Measurements from ENCODE around the gene SERPINB5.
A peak's percentile ranks its signal among the peaks of the same experiment; 100 is the strongest.

Gene SERPINB5

GRCh38 chr18:63514888-63515678 is 38.3 kb downstream of the SERPINB5 start:
- Histone ChIP-seq H3K27ac (ENCODE audit: low read length, poor library complexity, severe bottlenecking) (no peak overlapping the region), H2BK5ac (ENCODE audit: low read depth, low read length, poor library complexity, severe bottlenecking) (no peak overlapping the region), H3K27me3 (ENCODE audit: control insufficient read depth in 1 of 2, insufficient read depth in 1 of 2, low read length in 2 of 2) (peaks cover 10 to 12% of the 10 kb centered on the region in 2 experiments), H4K8ac (ENCODE audit: low read length) (no peak overlapping the region), H3K14ac (ENCODE audit: low read length in 2 of 2) (no peak overlapping the region), H2AFZ (ENCODE audit: low read depth, low read length) (no peak overlapping the region), H3K9ac (ENCODE audit: low read length) (no peak overlapping the region), H3K36me3 (ENCODE audit: control insufficient read depth in 1 of 2, insufficient read depth in 2 of 2, low read depth in 1 of 2, low read length in 2 of 2) (no peaks in the 10 kb centered on the region), H3K4me1 (ENCODE audit: control insufficient read depth, insufficient read depth, low read depth, low read length) (peaks cover 1% of the 10 kb centered on the region), H3K18ac (ENCODE audit: low read depth in 1 of 2, low read length in 2 of 2) (no peak overlapping the region), H4K91ac (ENCODE audit: low read length) (no peak overlapping the region), H2BK120ac (ENCODE audit: low read depth, low read length) (no peak overlapping the region), H3K79me1 (replicated peaks; ENCODE audit: low read length, poor library complexity, severe bottlenecking) (no peaks in the 10 kb centered on the region), H3K23ac (ENCODE audit: low read length in 2 of 2) (no peak overlapping the region), H2AK5ac (ENCODE audit: low read length, severe bottlenecking) (no peak overlapping the region), H2BK15ac (ENCODE audit: low read depth, poor library complexity, severe bottlenecking) (no peak overlapping the region), H3K4me3 (ENCODE audit: insufficient read depth in 1 of 2, low read depth in 1 of 2, low read length in 2 of 2) (no peak overlapping the region), H3K4me2 (ENCODE audit: low read length, poor library complexity, severe bottlenecking) (no peak overlapping the region), H2BK12ac (ENCODE audit: low read length in 2 of 2) (no peak overlapping the region), H3K4ac (ENCODE audit: low read depth in 1 of 2, low read length in 2 of 2) (no peak overlapping the region), H3K9me3 (ENCODE audit: control insufficient read depth, low read length) (no peaks in the 10 kb centered on the region)
- DNase-seq: no peak
- WGBS: 70% methylated on average over 8 of the region's 9 CpGs

GRCh38 chr18:63515801-63516200 is 39.0 kb downstream of the SERPINB5 start:
- H3K23ac ChIP-seq (ENCODE audit: low read length in 2 of 2): no peak overlapping the region
- no peak overlapping the region for H3K27ac ChIP-seq (ENCODE audit: low read length, poor library complexity, severe bottlenecking)
- no peak overlapping the region for H2AFZ ChIP-seq (ENCODE audit: low read depth, low read length)
- H4K8ac ChIP-seq (ENCODE audit: low read length): no peak overlapping the region
- H3K9me3 ChIP-seq (ENCODE audit: control insufficient read depth, low read length): no peaks in the 10 kb centered on the region
- no peak overlapping the region for H2BK120ac ChIP-seq (ENCODE audit: low read depth, low read length)
- peaks cover 1% of the 10 kb centered on the region for H3K4me1 ChIP-seq (ENCODE audit: control insufficient read depth, insufficient read depth, low read depth, low read length)
- H2BK15ac ChIP-seq (ENCODE audit: low read depth, poor library complexity, severe bottlenecking): no peak overlapping the region
- no peak overlapping the region for H3K4me3 ChIP-seq (ENCODE audit: insufficient read depth in 1 of 2, low read depth in 1 of 2, low read length in 2 of 2)
- no peaks in the 10 kb centered on the region for H3K79me1 ChIP-seq (replicated peaks; ENCODE audit: low read length, poor library complexity, severe bottlenecking)
- no peak overlapping the region for H3K14ac ChIP-seq (ENCODE audit: low read length in 2 of 2)
- H3K4me2 ChIP-seq (ENCODE audit: low read length, poor library complexity, severe bottlenecking): no peak overlapping the region
- no peaks in the 10 kb centered on the region for H3K36me3 ChIP-seq (ENCODE audit: control insufficient read depth in 1 of 2, insufficient read depth in 2 of 2, low read depth in 1 of 2, low read length in 2 of 2)
- no CpG with 5 or more reads among the region's 1 CpG for WGBS
- no peak overlapping the region for H2AK5ac ChIP-seq (ENCODE audit: low read length, severe bottlenecking)
- H3K9ac ChIP-seq (ENCODE audit: low read length): no peak overlapping the region
- H2BK12ac ChIP-seq (ENCODE audit: low read length in 2 of 2): no peak overlapping the region
- no peak overlapping the region for H2BK5ac ChIP-seq (ENCODE audit: low read depth, low read length, poor library complexity, severe bottlenecking)
- H3K4ac ChIP-seq (ENCODE audit: low read depth in 1 of 2, low read length in 2 of 2): no peak overlapping the region
- no peak for DNase-seq
- H4K91ac ChIP-seq (ENCODE audit: low read length): no peak overlapping the region
- no peak overlapping the region for H3K18ac ChIP-seq (ENCODE audit: low read depth in 1 of 2, low read length in 2 of 2)
- H3K27me3 ChIP-seq (ENCODE audit: control insufficient read depth in 1 of 2, insufficient read depth in 1 of 2, low read length in 2 of 2): peaks cover 9 to 10% of the 10 kb centered on the region in 2 experiments

- H3K79me1 ChIP-seq (replicated peaks; ENCODE audit: low read length, poor library complexity, severe bottlenecking): no peaks in the 10 kb centered on the region
- peaks cover 7 to 11% of the 10 kb centered on the region in 2 experiments for H3K27me3 ChIP-seq (ENCODE audit: control insufficient read depth in 1 of 2, insufficient read depth in 1 of 2, low read length in 2 of 2)
- no peak overlapping the region for H3K18ac ChIP-seq (ENCODE audit: low read depth in 1 of 2, low read length in 2 of 2)
- no peaks in the 10 kb centered on the region for H3K4me1 ChIP-seq (ENCODE audit: control insufficient read depth, insufficient read depth, low read depth, low read length)
- H3K9me3 ChIP-seq (ENCODE audit: control insufficient read depth, low read length): no peaks in the 10 kb centered on the region
- H4K91ac ChIP-seq (ENCODE audit: low read length): no peak overlapping the region
- 40% methylated on average over 12 of the region's 16 CpGs for WGBS
- H3K14ac ChIP-seq (ENCODE audit: low read length in 2 of 2): no peak overlapping the region
- H3K23ac ChIP-seq (ENCODE audit: low read length in 2 of 2): no peak overlapping the region
- no peak overlapping the region for H2BK5ac ChIP-seq (ENCODE audit: low read depth, low read length, poor library complexity, severe bottlenecking)
- H2AFZ ChIP-seq (ENCODE audit: low read depth, low read length): no peak overlapping the region
- H2AK5ac ChIP-seq (ENCODE audit: low read length, severe bottlenecking): no peak overlapping the region
- H3K4me3 ChIP-seq (ENCODE audit: insufficient read depth in 1 of 2, low read depth in 1 of 2, low read length in 2 of 2): no peak overlapping the region
- H3K36me3 ChIP-seq (ENCODE audit: control insufficient read depth in 1 of 2, insufficient read depth in 2 of 2, low read depth in 1 of 2, low read length in 2 of 2): no peaks in the 10 kb centered on the region
- DNase-seq: peak; percentile 77
- H3K4ac ChIP-seq (ENCODE audit: low read depth in 1 of 2, low read length in 2 of 2): no peak overlapping the region
- H4K8ac ChIP-seq (ENCODE audit: low read length): no peak overlapping the region
- no peak overlapping the region for H2BK15ac ChIP-seq (ENCODE audit: low read depth, poor library complexity, severe bottlenecking)
- no peak overlapping the region for H3K4me2 ChIP-seq (ENCODE audit: low read length, poor library complexity, severe bottlenecking)
- no peak overlapping the region for H3K27ac ChIP-seq (ENCODE audit: low read length, poor library complexity, severe bottlenecking)
- no peak overlapping the region for H2BK120ac ChIP-seq (ENCODE audit: low read depth, low read length)
- H2BK12ac ChIP-seq (ENCODE audit: low read length in 2 of 2): no peak overlapping the region
- no peak overlapping the region for H3K9ac ChIP-seq (ENCODE audit: low read length)
These were observed 41.6 kb downstream of the SERPINB5 start for GRCh38 chr18:63518178-63519012.

GRCh38 chr18:63520053-63520685 is 43.4 kb downstream of the SERPINB5 start:
- Histone ChIP-seq H3K4me2 (ENCODE audit: low read length, poor library complexity, severe bottlenecking) (no peak overlapping the region), H2BK5ac (ENCODE audit: low read depth, low read length, poor library complexity, severe bottlenecking) (no peak overlapping the region), H3K9ac (ENCODE audit: low read length) (no peak overlapping the region), H4K91ac (ENCODE audit: low read length) (no peak overlapping the region), H3K18ac (ENCODE audit: low read depth in 1 of 2, low read length in 2 of 2) (no peak overlapping the region), H2BK120ac (ENCODE audit: low read depth, low read length) (no peak overlapping the region), H2AK5ac (ENCODE audit: low read length, severe bottlenecking) (no peak overlapping the region), H3K23ac (ENCODE audit: low read length in 2 of 2) (no peak overlapping the region), H2BK15ac (ENCODE audit: low read depth, poor library complexity, severe bottlenecking) (no peak overlapping the region), H3K4me3 (ENCODE audit: insufficient read depth in 1 of 2, low read depth in 1 of 2, low read length in 2 of 2) (no peak overlapping the region), H3K4ac (ENCODE audit: low read depth in 1 of 2, low read length in 2 of 2) (no peak overlapping the region), H3K36me3 (ENCODE audit: control insufficient read depth in 1 of 2, insufficient read depth in 2 of 2, low read depth in 1 of 2, low read length in 2 of 2) (no peaks in the 10 kb centered on the region), H3K4me1 (ENCODE audit: control insufficient read depth, insufficient read depth, low read depth, low read length) (no peaks in the 10 kb centered on the region), H3K27ac (ENCODE audit: low read length, poor library complexity, severe bottlenecking) (no peak overlapping the region), H3K79me1 (replicated peaks; ENCODE audit: low read length, poor library complexity, severe bottlenecking) (no peaks in the 10 kb centered on the region), H2AFZ (ENCODE audit: low read depth, low read length) (no peak overlapping the region), H2BK12ac (ENCODE audit: low read length in 2 of 2) (no peak overlapping the region), H3K9me3 (ENCODE audit: control insufficient read depth, low read length) (no peaks in the 10 kb centered on the region), H4K8ac (ENCODE audit: low read length) (no peak overlapping the region), H3K14ac (ENCODE audit: low read length in 2 of 2) (no peak overlapping the region), H3K27me3 (ENCODE audit: control insufficient read depth in 1 of 2, insufficient read depth in 1 of 2, low read length in 2 of 2) (peaks cover 0 to 7% of the 10 kb centered on the region in 2 experiments)
- DNase-seq: no peak
- 77% methylated on average over 3 of the region's 3 CpGs for WGBS
